GM18867 (cell line): Measurements from ENCODE around the gene IDI1.
A peak's percentile ranks its signal among the peaks of the same experiment; 100 is the strongest.
"Not testable (repeated sequence)": the region's sequence is repeated elsewhere in the genome, so short reads cannot be mapped to it uniquely, and the experiment has no call there.

ENCODE experiments used
- ATAC-seq: cut with Tn5 transposase; IDR thresholded peaks from one replicate; pipeline ENCODE4 v1.9.1; 2021; ENCODE audit warnings: mild to moderate bottlenecking, moderate library complexity; ENCODE audit not compliant: unreplicated experiment

The IDI1 gene

DNA sequence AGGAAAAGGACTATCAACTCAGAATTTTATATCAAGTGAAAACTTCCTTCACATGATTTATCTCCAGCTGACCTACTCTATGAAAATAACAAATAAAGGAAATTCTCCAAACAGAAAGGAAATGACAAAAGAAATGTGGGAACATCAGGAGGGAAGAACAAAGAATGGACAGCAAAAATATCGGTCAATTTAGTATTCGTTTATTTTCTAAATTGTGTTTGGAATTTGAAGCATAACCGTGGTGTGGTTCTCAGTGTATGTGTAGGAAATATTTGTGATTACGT is 16.0 kb upstream of the IDI1 start:
- ATAC-seq = no peak

GRCh38 chr10:1063232-1063865 is 14.4 kb upstream of the IDI1 start:
- ATAC-seq = no peak

DNA sequence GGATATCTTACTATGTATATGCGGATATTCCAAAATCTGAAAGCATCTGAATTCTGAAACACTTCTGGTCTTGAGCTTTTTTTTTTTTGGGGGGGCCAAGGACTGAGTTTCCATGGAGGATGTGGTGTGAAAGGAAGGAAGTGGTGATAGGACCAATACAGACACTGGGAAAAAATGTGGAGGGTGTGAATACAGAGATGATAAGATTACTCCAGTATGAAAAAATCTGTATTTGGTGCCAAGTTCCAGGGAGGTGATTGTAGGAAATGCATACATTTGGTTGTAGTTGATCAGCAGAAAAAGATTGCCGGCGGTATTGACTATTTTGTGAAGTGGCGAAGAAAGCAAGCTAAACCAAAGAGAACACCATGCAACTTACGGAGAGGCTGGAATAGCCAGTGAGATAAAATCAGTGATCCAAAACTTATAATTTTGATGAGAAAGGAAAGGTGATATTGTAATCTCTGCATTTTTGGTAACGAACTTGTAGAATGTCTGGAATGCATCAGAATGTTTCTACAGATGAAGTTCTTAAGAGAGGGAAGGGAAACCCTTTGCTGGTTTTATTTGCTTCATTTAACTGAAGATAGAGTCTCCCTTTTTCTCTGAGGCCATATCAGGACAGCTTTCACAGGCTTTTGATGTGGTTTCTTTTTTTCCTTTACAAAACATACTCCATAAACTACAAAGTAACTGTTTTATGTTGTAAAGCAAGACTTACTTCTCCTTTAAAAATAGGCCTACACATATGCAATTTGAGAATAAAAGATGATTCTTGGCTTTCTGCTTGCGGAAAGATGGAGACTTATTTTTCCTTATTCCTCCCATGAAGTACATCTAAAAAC is 13.2 kb upstream of the IDI1 start:
- no peak for ATAC-seq

DNA sequence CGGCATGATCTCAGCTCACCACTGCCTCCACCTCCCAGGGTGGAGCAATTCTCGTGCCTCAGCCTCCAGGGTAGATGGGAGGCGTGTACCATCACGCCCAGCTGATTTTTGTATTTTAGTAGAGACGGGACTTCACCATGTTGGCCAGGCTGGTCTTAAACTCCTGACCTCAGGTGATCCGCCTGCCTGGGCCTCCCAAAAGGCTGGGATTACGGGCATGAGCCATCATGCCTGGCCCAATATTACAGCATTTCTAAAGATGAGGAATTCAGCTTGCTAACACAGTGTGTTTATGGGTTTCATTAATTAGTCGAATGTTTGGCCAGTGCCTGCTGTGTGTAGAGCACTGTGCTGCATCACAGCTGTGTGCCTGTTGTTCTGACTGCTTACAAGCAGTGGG is 11.0 kb upstream of the IDI1 start:
- ATAC-seq = no peak

- no peak for ATAC-seq
Measured at GRCh38 chr10:1058017-1058416, 9.1 kb upstream of the IDI1 start.

- ATAC-seq = peak; percentile 7
Measured at GRCh38 chr10:1057106-1057657, 8.3 kb upstream of the IDI1 start.

GRCh38 chr10:1056326-1057105 is 7.6 kb upstream of the IDI1 start, which contains the start of gene WDR37:
Gene WDR37 (plus strand): TSS chr10:1056385. CDS start chr10:1072156, 15,771 bp downstream.
- peak; percentile 95 for ATAC-seq

GRCh38 chr10:1054684-1055083 is 5.8 kb upstream of the IDI1 start:
- ATAC-seq = no peak

- ATAC-seq = no peak
Measured at GRCh38 chr10:1050554-1050953, 1.6 kb upstream of the IDI1 start.

- ATAC-seq = no peak
Measured at GRCh38 chr10:1050145-1050544, 1.2 kb upstream of the IDI1 start.

- no peak for ATAC-seq
Measured at GRCh38 chr10:1049425-1049958, 573 bp upstream of the IDI1 start.

- ATAC-seq = no peak
Measured at GRCh38 chr10:1048349-1048731, 579 bp downstream of the IDI1 start.

DNA sequence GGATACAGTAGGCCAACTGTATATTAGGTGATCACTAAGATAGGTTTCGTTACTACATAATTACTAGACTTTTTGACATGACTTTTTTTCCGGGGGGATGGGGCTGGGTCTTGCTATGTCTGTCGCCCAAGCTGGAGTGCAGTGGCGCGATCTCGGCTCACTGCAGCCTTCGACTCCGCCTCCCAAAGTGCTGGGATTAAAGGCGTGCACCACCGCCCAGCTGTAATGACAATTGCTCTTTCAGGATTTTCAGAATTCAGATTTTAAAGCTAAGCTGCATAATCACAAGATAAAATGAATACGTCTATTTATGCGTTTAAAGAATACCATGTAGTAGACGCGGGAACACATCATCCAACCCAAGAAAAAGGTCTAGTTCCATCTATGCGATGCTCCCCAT is 982 bp downstream of the IDI1 start:
- ATAC-seq = no peak

- ATAC-seq = no peak
Measured at GRCh38 chr10:1045415-1045814, 3.5 kb downstream of the IDI1 start.

DNA sequence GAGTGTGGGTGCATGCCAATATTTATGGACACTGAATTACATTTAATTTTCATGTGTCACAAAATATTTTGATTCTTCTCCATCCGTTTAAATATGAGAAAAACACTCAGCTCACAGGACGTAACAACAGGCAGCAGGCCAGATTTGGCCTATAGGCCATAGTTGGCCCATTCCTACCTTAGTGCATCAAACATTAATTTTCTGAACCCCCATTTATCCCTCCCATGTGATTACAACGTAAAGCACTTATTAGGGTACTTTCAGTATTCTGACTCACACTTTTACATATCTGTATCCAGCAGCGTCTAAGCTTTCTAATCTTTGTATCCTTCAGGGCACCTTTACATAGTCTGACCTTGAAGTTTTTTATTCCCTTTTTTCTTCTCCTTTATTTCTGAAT is 4.0 kb downstream of the IDI1 start:
- ATAC-seq = no peak

- no peak for ATAC-seq
Measured at GRCh38 chr10:1044146-1044545, 4.8 kb downstream of the IDI1 start.

- peak; percentile 64 for ATAC-seq
Measured at GRCh38 chr10:1043532-1043995, 5.4 kb downstream of the IDI1 start.

GRCh38 chr10:1041514-1041913 is 7.4 kb downstream of the IDI1 start:
- no peak for ATAC-seq

DNA sequence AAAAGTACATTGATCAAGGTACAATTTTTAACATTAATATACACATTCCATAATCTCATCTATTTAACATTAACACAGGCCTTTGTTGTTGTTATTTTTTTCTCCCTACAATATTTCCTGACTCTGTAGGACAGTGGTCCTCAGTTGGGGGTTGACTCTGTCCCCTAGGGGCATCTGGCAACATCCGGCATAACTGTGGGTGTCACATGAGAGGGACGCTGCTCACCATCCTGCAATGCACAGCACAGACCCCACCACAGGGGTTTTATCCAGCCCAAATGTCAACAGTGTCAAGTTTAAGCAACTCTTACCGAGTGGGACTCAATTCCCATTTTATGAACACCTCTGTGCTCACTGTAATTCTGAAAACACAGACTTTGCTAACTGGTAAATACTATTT is 8.8 kb downstream of the IDI1 start:
- ATAC-seq = no peak

GRCh38 chr10:1038769-1039168 is 10.2 kb downstream of the IDI1 start:
- not testable (repeated sequence) for ATAC-seq

GRCh38 chr10:1037098-1037497 is 11.8 kb downstream of the IDI1 start:
- ATAC-seq = no peak
